Superior temporal gyrus (tissue), 1 donor: Measurements from ENCODE around the gene MAP2K2.
A peak's percentile ranks its signal among the peaks of the same experiment; 100 is the strongest.
"Not testable (repeated sequence)": the region's sequence is repeated elsewhere in the genome, so short reads cannot be mapped to it uniquely, and the experiment has no call there.

Source experiments
- DNase-seq: peaks from one replicate; pipeline ENCODE4 v3.0.0-alpha.2; 2016; ENCODE audit errors: extremely low spot score

The MAP2K2 gene

DNA sequence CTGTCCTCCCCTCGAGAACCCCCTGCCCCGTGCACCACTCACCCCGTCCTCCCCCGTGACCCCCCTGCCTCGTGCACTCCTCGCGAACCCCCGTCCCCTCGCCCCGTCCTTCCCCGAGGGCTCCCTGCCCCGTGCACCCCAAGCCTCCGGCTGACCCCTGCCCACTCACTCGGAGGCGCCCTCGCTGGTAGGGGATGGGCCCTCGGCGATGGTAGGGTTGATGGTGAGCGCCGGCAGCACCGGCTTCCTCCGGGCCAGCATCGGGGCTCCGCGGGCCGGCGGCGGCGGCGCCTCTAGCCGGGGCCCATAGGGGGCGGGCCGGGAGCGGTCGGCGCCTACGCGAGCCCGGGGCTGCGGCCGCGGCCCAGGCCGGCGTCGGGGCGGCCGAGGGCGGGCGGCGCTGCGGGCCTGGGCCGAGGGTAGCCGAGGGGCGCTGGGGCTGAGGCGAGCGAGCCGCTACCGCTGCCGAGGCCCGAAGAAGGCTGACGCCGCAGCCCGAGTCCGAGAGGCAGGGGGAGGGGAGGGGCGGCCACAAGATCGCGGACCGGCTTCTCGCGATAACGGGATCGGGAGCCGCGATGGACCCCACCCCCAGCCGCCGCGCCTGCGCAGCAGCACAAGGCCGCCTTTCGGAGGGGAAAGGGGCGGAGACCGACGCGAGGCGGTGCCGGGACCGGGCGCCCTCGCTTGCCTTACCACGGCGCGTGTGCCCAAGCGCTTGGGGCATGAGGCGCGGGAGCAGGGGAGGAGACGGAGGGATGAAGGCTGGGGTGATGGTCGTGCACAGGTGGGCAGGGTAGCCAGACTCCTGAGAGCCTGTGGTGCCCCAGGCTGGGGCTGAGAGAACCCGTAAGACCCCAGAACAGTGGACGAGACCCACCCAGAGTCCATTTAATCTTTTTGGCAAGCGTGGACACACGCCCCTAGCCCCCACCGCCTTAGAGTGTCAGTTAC, at the start of gene MAP2K2:
Gene MAP2K2 (minus strand): TSS at position 508 of the 954 bp plus-strand sequence. CDS start 247 bp downstream, at position 261.
- peak; percentile 94 for DNase-seq

GRCh38 chr19:4172861-4173473, 49.0 kb upstream of the MAP2K2 start:
- no peak for DNase-seq

GRCh38 chr19:4171676-4172075, 47.8 kb upstream of the MAP2K2 start:
- DNase-seq = no peak

DNA sequence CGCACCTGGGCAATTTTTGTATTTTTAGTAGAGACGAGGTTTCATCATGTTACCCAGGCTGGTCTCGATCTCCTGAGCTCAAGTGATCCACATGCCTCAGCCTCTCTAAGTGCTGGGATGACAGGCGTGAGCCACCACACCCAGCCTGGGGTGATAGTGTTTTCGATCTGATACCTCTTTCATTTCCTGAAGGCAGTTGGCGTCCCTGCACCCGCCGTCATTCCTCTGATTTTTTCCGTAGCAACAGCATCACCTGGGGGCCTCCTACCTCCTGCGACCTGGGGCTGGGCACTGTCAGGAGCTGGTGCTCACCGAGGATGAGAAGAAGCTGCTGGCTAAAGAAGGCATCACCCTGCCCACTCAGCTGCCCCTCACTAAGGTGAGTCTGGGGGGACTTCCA, 40.3 kb upstream of the MAP2K2 start:
- no peak for DNase-seq

DNA sequence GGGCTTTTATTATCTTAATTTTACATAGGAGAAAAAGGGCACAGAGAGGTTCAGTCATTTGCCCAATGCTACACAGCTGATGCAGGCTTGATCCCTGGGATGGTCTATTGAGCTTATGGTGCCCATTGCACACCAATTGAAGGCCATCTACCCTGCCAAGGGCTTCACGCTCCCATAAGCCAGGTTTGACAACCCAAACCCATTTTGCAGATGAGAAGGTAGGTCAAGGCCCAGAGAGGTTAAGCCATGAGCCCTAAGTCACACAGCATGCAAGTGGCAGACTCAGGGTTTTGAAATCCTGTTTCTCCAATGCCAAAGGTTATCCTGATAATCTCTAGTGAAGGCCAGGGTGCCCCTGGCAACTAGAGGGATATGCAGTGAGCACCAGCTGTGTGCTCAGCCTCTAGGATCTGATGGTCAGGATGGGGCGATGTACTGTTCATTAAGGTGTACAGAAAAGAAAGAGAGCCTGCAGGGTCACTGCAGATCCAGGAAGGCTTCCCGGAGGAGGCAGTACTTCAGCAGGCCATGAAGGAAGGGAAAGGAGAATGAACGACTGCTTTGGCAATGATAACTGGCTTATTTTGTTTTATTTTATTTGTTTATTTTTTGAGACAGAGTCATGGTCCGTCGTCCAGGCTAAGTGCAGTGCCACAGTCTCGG, 37.6 kb upstream of the MAP2K2 start:
- no peak for DNase-seq

DNA sequence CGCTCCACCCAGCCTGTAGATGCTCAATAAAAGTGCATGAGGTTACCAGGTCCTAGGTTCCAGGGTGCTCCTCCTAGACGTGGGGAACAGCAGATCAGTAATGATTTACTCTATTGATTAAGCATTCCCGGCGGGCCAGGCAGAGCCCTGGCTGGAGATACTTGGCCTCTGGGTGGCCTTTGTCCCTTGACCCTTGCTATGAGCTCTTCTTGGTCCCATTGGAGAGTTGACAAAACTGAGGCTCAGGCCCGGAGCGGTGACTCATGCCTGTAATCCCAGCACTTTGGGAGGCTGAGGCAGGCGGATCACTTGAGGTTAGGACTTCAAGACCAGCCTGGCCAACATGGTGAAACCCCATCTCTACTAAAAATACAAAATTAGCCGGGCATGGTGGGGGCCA, 34.0 kb upstream of the MAP2K2 start:
- not testable (repeated sequence) for DNase-seq

DNA sequence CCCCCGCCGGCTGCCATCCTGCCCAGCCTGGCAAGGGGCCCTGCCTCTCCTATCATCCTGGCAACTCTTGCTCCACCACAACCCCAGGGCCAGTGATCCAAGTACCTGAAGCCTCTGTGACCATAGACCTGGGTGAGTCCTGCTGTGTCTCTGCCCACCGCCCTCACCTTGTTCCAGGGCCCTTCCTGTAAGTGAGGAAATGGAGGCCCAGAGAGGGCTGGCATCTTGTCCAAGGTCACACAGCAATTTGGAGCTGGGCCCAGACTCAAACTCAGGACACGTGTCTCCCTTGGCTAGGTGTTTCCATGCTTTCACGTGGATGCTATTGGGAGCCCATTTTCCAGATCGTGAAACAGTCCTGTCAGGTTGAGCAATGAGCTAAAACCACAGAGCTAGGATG, 33.2 kb upstream of the MAP2K2 start:
- no peak for DNase-seq

DNA sequence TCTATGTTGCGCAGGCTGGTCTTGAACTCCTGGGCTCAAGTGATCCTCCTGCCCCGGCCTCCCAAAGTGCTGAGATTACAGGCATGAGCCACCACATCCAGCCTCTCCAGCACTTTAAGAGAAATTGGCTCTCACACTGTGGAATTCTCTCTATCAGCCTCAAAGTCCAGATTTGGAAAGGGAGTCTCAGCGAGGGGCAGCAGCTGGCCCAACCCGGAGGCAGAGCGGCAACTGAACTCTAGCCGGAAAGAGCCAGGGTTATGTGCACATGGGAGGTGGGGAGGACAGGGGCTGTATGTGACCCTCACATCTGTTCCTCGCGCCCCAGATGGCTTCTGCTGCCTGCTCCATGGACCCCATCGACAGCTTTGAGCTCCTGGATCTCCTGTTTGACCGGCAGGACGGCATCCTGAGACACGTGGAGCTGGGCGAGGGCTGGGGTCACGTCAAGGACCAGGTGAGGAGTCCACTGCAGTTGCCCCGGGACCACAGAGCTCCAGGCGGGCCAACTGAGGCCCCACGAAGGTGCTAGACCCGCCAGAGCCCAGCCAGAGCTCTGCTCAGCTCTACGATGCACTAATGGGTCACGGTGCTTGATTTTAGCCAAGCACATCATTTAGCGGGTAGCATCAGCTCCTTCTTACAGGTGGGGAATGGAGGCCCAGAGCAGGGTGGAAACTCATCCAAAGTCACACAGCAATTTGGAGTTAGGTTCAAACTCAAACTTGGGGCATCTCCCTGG, 30.8 kb upstream of the MAP2K2 start:
- DNase-seq = no peak

- DNase-seq = no peak
Observed at GRCh38 chr19:4152241-4152998, 28.5 kb upstream of the MAP2K2 start.

- no peak for DNase-seq
Observed at GRCh38 chr19:4151623-4152022, 27.7 kb upstream of the MAP2K2 start.

- no peak for DNase-seq
Observed at GRCh38 chr19:4149518-4150288, 25.8 kb upstream of the MAP2K2 start.

GRCh38 chr19:4144666-4145249, 20.8 kb upstream of the MAP2K2 start:
- DNase-seq = no peak

- DNase-seq = not testable (repeated sequence)
Observed at GRCh38 chr19:4142916-4143315, 19.0 kb upstream of the MAP2K2 start.

DNA sequence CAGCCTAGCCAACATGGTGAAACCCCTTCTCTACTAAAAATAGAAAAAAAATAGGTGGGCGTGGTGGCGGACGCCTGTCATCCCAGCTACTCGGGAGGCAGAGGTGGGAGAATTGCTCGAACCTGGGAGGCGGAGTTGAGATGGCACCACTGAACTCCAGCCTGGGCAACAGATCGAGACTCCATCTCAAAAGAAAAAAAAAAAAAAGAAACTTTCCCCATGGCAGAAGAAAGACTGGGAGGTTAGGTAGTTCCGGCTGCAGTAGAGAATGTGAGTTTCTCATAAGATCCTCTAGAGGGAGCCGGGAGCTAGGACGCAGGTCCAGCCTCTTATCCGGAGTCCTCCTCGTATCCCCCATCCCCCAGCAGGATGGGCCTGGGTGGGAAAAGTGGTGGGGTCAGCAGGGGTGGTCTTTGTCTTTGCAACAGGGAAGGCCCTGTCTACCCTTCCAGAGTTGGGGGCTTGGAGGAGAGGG, 16.4 kb upstream of the MAP2K2 start:
- DNase-seq = peak; percentile 68

- DNase-seq = peak; percentile 52
Observed at GRCh38 chr19:4139614-4140236, 15.8 kb upstream of the MAP2K2 start.

GRCh38 chr19:4138445-4138844, 14.5 kb upstream of the MAP2K2 start:
- no peak for DNase-seq

- DNase-seq = no peak
Observed at GRCh38 chr19:4136680-4137088, 12.8 kb upstream of the MAP2K2 start.

GRCh38 chr19:4135386-4135785, 11.5 kb upstream of the MAP2K2 start:
- not testable (repeated sequence) for DNase-seq

DNA sequence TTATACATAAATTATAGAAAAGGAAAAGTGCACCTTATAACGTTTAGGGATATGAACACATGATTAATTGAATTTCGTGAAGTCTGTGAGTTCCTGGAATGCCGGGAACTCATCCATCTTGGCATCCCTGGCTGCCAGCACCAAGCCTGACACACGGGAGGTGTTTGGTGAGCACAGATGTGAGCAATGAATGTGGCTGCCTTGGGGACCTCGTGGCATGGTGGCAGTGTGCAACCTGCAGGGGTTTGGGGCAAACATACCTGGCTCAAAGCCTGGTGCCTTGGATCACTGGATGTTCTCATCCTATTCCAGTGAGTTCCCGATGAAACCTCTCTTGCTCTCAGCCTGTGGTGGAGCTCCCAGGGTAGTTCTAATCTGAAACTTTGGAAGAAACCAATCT, 10.4 kb upstream of the MAP2K2 start:
- DNase-seq = no peak
